K562 (cell line): ENCODE measurements around the gene ENSA. TPM values are rescaled to one million over a fixed set of nuclear protein-coding genes. Genes with fewer than 3 reads are reported as not detected.
A peak's percentile ranks its signal among the peaks of the same experiment; 100 is the strongest.

Experiments used
- ATAC-seq: fragments of 200-7000 bp; cut with Tn5 transposase; 3 replicates; pipeline ENCODE4 v1.9.1; 2020; ENCODE audit warnings: moderate library complexity
- BruUV-seq: library from RNA; stranded (reverse); fragments of 400-500 nt; replicated peaks from 2 replicates; lab custom pipeline; 2021; lab: Mats Ljungman, UMichigan
- CTCF ChIA-PET: fragments of 300-600 bp; formaldehyde crosslinking; extraction: SDS; loops from one replicate; lab custom pipeline; 2021; ENCODE audit warnings: low intra/inter-chr PET ratio; lab: Yijun Ruan, JAX
- POLR2A ChIA-PET: fragments of 300-600, 350-650 bp; sonication (Branson Sonifier 250); formaldehyde crosslinking; extraction: SDS; loops from one replicate; lab custom pipeline; 2021; ENCODE audit warnings: antibody characterized with exemption, inconsistent platforms; lab: Yijun Ruan, JAX
- DNase-seq, 4 experiments: peaks; one replicate each; pipeline versions ENCODE4 v3.0.0 to v3.0.0-alpha.2; 2011 to 2018; ENCODE audit warnings: low spot score in 3 of 4, mixed read lengths in 3 of 4; ENCODE audit errors: extremely low read depth in 1 of 4
- FAIRE-seq: peaks from 2 replicates; lab custom pipeline; 2011; peaks lifted over from hg19 to GRCh38; lab: Jason Lieb, UNC
- H2AFZ ChIP-seq: 2 replicates; pipeline ENCODE4 v1.6.0; 2011; ENCODE audit warnings: low read depth, low read length, control low read depth, inconsistent platforms
- H3K27ac ChIP-seq: fragments of 200-600 bp; 3 replicates; pipeline ENCODE4 v1.8.0; 2011; ENCODE audit warnings: low read depth, mild to moderate bottlenecking, control low read depth, inconsistent platforms, low read length, moderate library complexity, mixed read lengths; ENCODE audit errors: extremely low read depth
- H3K27me3 ChIP-seq, 2 experiments: fragments of 300-600 bp in 1 of 2; 2 replicates in 1 of 2; 3 replicates in 1 of 2; pipeline versions ENCODE4 v1.6.0 to v1.8.0; 2011; ENCODE audit warnings: inconsistent platforms in 2 of 2, low read length in 2 of 2, mild to moderate bottlenecking in 1 of 2, mixed read lengths in 1 of 2, moderate library complexity in 1 of 2; ENCODE audit not compliant: control insufficient read depth in 2 of 2, insufficient read depth in 2 of 2
- H3K36me3 ChIP-seq: fragments of 300-600 bp; 3 replicates; pipeline ENCODE4 v1.8.0; 2011; ENCODE audit warnings: mild to moderate bottlenecking, low read length, inconsistent platforms; ENCODE audit not compliant: control insufficient read depth, insufficient read depth
- H3K4me1 ChIP-seq, 2 experiments: fragments of 200-600 bp in 1 of 2; replicated peaks in 1 of 2; 2 replicates in 1 of 2; 3 replicates in 1 of 2; pipeline versions ENCODE4 v1.5.1 to v1.8.0; 2011; ENCODE audit warnings: inconsistent platforms in 2 of 2, low read length in 2 of 2, mild to moderate bottlenecking in 1 of 2, mixed read lengths in 1 of 2, moderate library complexity in 1 of 2; ENCODE audit not compliant: control insufficient read depth in 2 of 2, insufficient read depth in 2 of 2
- H3K4me2 ChIP-seq: 2 replicates; pipeline ENCODE4 v1.6.1; 2011; ENCODE audit warnings: low read length, control low read depth, inconsistent platforms, mixed read lengths; ENCODE audit not compliant: insufficient read depth
- H3K4me3 ChIP-seq: fragments of 200-600 bp; sonication (generic), shearing (Covaris generic); 2 replicates; pipeline ENCODE4 v1.5.1; 2016; ENCODE audit warnings: control low read depth, inconsistent platforms
- H3K79me2 ChIP-seq: fragments of 200-600 bp; 3 replicates; pipeline ENCODE4 v1.8.0; 2011; ENCODE audit warnings: low read length, inconsistent platforms; ENCODE audit not compliant: control insufficient read depth, insufficient read depth
- H3K9ac ChIP-seq, 2 experiments: 2 replicates each; pipeline versions ENCODE4 v1.6.0 to v1.6.1; 2011; ENCODE audit warnings: low read depth in 2 of 2, low read length in 2 of 2, control low read depth in 1 of 2, inconsistent platforms in 1 of 2, mild to moderate bottlenecking in 1 of 2, mixed read lengths in 1 of 2; ENCODE audit not compliant: insufficient read depth in 1 of 2
- H3K9me1 ChIP-seq: one replicate; pipeline ENCODE4 v1.6.0; 2011; ENCODE audit warnings: inconsistent platforms, mild to moderate bottlenecking, low read length, moderate library complexity; ENCODE audit not compliant: control insufficient read depth, insufficient read depth
- H3K9me3 ChIP-seq: replicated peaks from 2 replicates; pipeline ENCODE4 v1.5.1; 2011; ENCODE audit warnings: low read depth, low read length, inconsistent platforms; ENCODE audit not compliant: control insufficient read depth, insufficient read depth
- H4K20me1 ChIP-seq: replicated peaks from 2 replicates; pipeline ENCODE4 v1.6.1; 2011; ENCODE audit warnings: low read length, inconsistent platforms, mixed read lengths; ENCODE audit not compliant: control insufficient read depth, insufficient read depth
- ETV6 ChIP-seq, 3 experiments: fragments of 150-350 bp in 1 of 3; sonication (generic) in 1 of 3; formaldehyde crosslinking in 1 of 3; IDR thresholded peaks; 2 replicates each; pipeline versions ENCODE4 v1.6.1 to v1.8.0; 2014 to 2022; ENCODE audit warnings: borderline replicate concordance in 2 of 3, low read depth in 2 of 3, antibody characterized with exemption in 1 of 3, low read length in 1 of 3, mild to moderate bottlenecking in 1 of 3, missing genetic modification reagents in 1 of 3
- HNRNPLL ChIP-seq: fragments of 200-400 bp; formaldehyde crosslinking; IDR thresholded peaks from 2 replicates; pipeline ENCODE4 v1.6.1; 2017; ENCODE audit warnings: low read length, low read depth, mild to moderate bottlenecking; ENCODE audit not compliant: poor library complexity, severe bottlenecking
- KAT7 ChIP-seq: sonication (generic); formaldehyde crosslinking; IDR thresholded peaks from 2 replicates; pipeline ENCODE4 v1.8.0; 2022; ENCODE audit warnings: missing genetic modification reagents, mild to moderate bottlenecking, borderline replicate concordance
- RBM22 ChIP-seq: fragments of 200-400 bp; formaldehyde crosslinking; IDR thresholded peaks from 2 replicates; pipeline ENCODE4 v1.6.1; 2018; ENCODE audit warnings: low read length, low read depth; ENCODE audit not compliant: poor library complexity, severe bottlenecking
- RFX1 ChIP-seq: fragments of 450-650 bp; IDR thresholded peaks from 2 replicates; pipeline ENCODE4 v1.6.1; 2016; ENCODE audit warnings: mild to moderate bottlenecking, moderate library complexity
- WGBS: fragments of 100-300 bp; shearing (Covaris generic); methylation state at CpG from one replicate; pipeline ENCODE4 v1.1.6; 2016; ENCODE audit warnings: low coverage, mixed read lengths; ENCODE audit not compliant: insufficient coverage; ENCODE audit errors: missing lambda C conversion rate; 5-methylcytosine and 5-hydroxymethylcytosine counted together
- in situ Hi-C: fragments of 300-500 bp; cut with MboI; formaldehyde crosslinking; loops from 4 replicates; pipeline ENCODE4 v1.15.0; 2018; ENCODE audit warnings: inconsistent platforms, mixed read lengths
- intact Hi-C: fragments of 100-400 bp; cut with micrococcal nuclease; formaldehyde crosslinking; loops from 2 replicates; pipeline ENCODE4 v1.14.2; 2022
- polyA plus RNA-seq, 8 experiments: library from polyadenylated mRNA; depleted of rRNA in 4 of 8; stranded (reverse) in 5 of 8; unstranded in 3 of 8; fragments of >200 nt; fragmentation: Nextera tagmentation in 2 of 8; fragmentation: Illumina TruSeq in 1 of 8; extraction: Ambion mirVana in 2 of 8; extraction: Trizol in 1 of 8; gene quantifications; 2 replicates each; pipeline versions ENCODE4 v1.2.1 to v1.2.3, GENCODE V29; 2011 to 2014; ENCODE audit warnings: inconsistent platforms in 1 of 8, missing spikeins in 1 of 8
- total RNA-seq, 7 experiments: library from RNA; depleted of rRNA in 6 of 7; stranded (reverse); fragments of >200 nt in 6 of 7; fragmentation: Illumina TruSeq in 2 of 7; extraction: Trizol in 2 of 7; gene quantifications; 2 replicates each; pipeline versions ENCODE4 v1.2.1 to v1.2.3, GENCODE V29; 2011 to 2021; ENCODE audit warnings: low replicate concordance in 1 of 7
- TF ChIP-seq, protein P1 (sequence below): fragments of 250-450 bp; sonication (Bioruptor Pico); IDR thresholded peaks from 2 replicates; pipeline ENCODE4 v1.8.0; 2021; ENCODE audit warnings: moderate library complexity, mild to moderate bottlenecking, inconsistent platforms
- TF ChIP-seq, protein P2 (sequence below): fragments of 250-450 bp; sonication (Bioruptor Pico); IDR thresholded peaks from 2 replicates; pipeline ENCODE4 v1.4.0; 2020; ENCODE audit warnings: mild to moderate bottlenecking, moderate library complexity, borderline replicate concordance
- TF ChIP-seq, protein P3 (sequence below): fragments of 450-650 bp; IDR thresholded peaks from 2 replicates; pipeline ENCODE4 v1.7.1; 2018; ENCODE audit warnings: mild to moderate bottlenecking, low read depth; ENCODE audit not compliant: partially characterized antibody
- TF ChIP-seq, protein P4 (sequence below): IDR thresholded peaks from 2 replicates; pipeline ENCODE4 v1.6.1; 2012; ENCODE audit warnings: low read depth, low read length, improper control_type of control experiment, borderline replicate concordance

Gene ENSA
- total and polyA plus RNA-seq, 9 of the 15 experiments (the other 6 are each of a cell fraction or from before 2014, with no cell fraction given), result 68.1 to 605 (median 188) TPM

DNA sequence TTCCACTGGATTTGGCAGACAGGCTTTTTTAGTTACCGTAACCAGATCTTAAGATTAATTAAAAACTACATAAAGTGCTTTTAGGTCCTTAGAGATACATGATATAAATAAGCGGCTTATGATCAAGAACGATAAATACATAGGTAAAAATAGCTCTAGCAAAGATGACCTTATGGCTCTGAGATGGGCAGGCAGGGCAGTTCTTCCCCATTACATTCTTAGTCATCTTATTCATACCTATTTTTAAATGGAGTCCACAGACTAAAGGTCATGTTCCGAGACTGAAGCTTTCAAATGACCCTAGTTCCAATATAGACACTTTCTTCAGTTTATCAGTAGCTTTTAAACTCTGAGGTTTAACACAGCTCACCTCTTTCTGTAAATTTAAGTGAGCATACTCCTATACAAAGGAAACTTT lies 54.3 kb downstream of the ENSA start:
- in situ Hi-C loops, result no loop called here
- TF ChIP-seq, protein P1, sequence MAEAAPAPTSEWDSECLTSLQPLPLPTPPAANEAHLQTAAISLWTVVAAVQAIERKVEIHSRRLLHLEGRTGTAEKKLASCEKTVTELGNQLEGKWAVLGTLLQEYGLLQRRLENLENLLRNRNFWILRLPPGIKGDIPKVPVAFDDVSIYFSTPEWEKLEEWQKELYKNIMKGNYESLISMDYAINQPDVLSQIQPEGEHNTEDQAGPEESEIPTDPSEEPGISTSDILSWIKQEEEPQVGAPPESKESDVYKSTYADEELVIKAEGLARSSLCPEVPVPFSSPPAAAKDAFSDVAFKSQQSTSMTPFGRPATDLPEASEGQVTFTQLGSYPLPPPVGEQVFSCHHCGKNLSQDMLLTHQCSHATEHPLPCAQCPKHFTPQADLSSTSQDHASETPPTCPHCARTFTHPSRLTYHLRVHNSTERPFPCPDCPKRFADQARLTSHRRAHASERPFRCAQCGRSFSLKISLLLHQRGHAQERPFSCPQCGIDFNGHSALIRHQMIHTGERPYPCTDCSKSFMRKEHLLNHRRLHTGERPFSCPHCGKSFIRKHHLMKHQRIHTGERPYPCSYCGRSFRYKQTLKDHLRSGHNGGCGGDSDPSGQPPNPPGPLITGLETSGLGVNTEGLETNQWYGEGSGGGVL (CRISPR knock-in tag), result no peak
- TF ChIP-seq, protein P2, sequence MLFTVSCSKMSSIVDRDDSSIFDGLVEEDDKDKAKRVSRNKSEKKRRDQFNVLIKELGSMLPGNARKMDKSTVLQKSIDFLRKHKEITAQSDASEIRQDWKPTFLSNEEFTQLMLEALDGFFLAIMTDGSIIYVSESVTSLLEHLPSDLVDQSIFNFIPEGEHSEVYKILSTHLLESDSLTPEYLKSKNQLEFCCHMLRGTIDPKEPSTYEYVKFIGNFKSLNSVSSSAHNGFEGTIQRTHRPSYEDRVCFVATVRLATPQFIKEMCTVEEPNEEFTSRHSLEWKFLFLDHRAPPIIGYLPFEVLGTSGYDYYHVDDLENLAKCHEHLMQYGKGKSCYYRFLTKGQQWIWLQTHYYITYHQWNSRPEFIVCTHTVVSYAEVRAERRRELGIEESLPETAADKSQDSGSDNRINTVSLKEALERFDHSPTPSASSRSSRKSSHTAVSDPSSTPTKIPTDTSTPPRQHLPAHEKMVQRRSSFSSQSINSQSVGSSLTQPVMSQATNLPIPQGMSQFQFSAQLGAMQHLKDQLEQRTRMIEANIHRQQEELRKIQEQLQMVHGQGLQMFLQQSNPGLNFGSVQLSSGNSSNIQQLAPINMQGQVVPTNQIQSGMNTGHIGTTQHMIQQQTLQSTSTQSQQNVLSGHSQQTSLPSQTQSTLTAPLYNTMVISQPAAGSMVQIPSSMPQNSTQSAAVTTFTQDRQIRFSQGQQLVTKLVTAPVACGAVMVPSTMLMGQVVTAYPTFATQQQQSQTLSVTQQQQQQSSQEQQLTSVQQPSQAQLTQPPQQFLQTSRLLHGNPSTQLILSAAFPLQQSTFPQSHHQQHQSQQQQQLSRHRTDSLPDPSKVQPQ (CRISPR knock-in tag), result no peak
- TF ChIP-seq ETV6 (IDR thresholded peaks at IDR 0.05; ENCODE audit: borderline replicate concordance in 1 of 2, low read depth in 2 of 2, low read length in 1 of 2) (no peak), ETV6 (CRISPR knock-in tag; IDR thresholded peaks at IDR 0.05; ENCODE audit: borderline replicate concordance) (no peak), KAT7 (CRISPR knock-in tag) (peak; percentile 5; the same call in 1 of the 2 replicates), RBM22 (peak; percentile 79), HNRNPLL (no peak), RFX1 (no peak)
- TF ChIP-seq, protein P3, sequence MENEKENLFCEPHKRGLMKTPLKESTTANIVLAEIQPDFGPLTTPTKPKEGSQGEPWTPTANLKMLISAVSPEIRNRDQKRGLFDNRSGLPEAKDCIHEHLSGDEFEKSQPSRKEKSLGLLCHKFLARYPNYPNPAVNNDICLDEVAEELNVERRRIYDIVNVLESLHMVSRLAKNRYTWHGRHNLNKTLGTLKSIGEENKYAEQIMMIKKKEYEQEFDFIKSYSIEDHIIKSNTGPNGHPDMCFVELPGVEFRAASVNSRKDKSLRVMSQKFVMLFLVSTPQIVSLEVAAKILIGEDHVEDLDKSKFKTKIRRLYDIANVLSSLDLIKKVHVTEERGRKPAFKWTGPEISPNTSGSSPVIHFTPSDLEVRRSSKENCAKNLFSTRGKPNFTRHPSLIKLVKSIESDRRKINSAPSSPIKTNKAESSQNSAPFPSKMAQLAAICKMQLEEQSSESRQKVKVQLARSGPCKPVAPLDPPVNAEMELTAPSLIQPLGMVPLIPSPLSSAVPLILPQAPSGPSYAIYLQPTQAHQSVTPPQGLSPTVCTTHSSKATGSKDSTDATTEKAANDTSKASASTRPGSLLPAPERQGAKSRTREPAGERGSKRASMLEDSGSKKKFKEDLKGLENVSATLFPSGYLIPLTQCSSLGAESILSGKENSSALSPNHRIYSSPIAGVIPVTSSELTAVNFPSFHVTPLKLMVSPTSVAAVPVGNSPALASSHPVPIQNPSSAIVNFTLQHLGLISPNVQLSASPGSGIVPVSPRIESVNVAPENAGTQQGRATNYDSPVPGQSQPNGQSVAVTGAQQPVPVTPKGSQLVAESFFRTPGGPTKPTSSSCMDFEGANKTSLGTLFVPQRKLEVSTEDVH, result peak; percentile 13
- TF ChIP-seq, protein P4, sequence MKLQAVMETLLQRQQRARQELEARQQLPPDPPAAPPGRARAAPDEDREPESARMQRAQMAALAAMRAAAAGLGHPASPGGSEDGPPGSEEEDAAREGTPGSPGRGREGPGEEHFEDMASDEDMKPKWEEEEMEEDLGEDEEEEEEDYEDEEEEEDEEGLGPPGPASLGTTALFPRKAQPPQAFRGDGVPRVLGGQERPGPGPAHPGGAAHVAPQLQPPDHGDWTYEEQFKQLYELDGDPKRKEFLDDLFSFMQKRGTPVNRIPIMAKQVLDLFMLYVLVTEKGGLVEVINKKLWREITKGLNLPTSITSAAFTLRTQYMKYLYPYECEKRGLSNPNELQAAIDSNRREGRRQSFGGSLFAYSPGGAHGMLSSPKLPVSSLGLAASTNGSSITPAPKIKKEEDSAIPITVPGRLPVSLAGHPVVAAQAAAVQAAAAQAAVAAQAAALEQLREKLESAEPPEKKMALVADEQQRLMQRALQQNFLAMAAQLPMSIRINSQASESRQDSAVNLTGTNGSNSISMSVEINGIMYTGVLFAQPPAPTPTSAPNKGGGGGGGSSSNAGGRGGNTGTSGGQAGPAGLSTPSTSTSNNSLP, result no peak

More for the DNA sequence above, 54.3 kb downstream of the ENSA start:
- Histone ChIP-seq H3K36me3 (peaks cover 65% of the 10 kb centered on the region), H3K27me3 (no peaks in the 10 kb centered on the region), H3K4me3 (peak overlapping the region; percentile 98; the same call in 1 of the 2 replicates), H3K4me2 (peak overlapping the region; percentile 97; the same call in 1 of the 2 replicates), H3K9me3 (no peaks in the 10 kb centered on the region), H3K9me1 (no peaks in the 10 kb centered on the region), H3K9ac (peak overlapping the region in 1 of 2 experiments; percentile 97; a peak in 1 of 4 replicates), H2AFZ (no peak overlapping the region), H3K4me1 (peaks cover 5 to 14% of the 10 kb centered on the region in 2 experiments; a peak in 4 of 5 replicates), H4K20me1 (peaks cover 51% of the 10 kb centered on the region), H3K79me2 (peaks cover 68% of the 10 kb centered on the region), H3K27ac (peak overlapping the region; percentile 31; the same call in 1 of the 3 replicates)
- POLR2A ChIA-PET, result interaction anchor here (0.7 to 11.0 kb wide), 10 partner anchors 12 to 431 kb away, joined by 3 to 148 read pairs (median 4); partner anchors contain the start of gene ENSA
- CTCF ChIA-PET, result no interaction called here
- no peak for DNase-seq
- ATAC-seq, result no peak
- BruUV-seq, result no TSS peak
- intact Hi-C loops, result loop anchor here (5.0 kb wide), 1 partner anchor 237 kb away; no protein-coding TSS in a partner anchor
- WGBS, result 87% methylated on average over 4 of the region's 4 CpGs
- FAIRE-seq, result no peak
